PC-3 (cell line): ENCODE data around the gene CNTN6. TPM values are rescaled to one million over a fixed set of nuclear protein-coding genes. Genes with fewer than 3 reads are reported as not detected.

ENCODE experiments used
- ATAC-seq: fragments of 200-7000 bp; cut with Tn5 transposase; 2 replicates; pipeline ENCODE4 v1.9.1; 2020; ENCODE audit warnings: mild to moderate bottlenecking, moderate library complexity
- BruUV-seq: library from RNA; stranded (reverse); fragments of 400-500 nt; replicated peaks from 2 replicates; lab custom pipeline; 2021; lab: Mats Ljungman, UMichigan
- CTCF ChIA-PET: fragments of 300-600 bp; sonication (Branson Sonifier 250); formaldehyde crosslinking; loops from one replicate; lab custom pipeline; 2022; ENCODE audit warnings: antibody characterized with exemption; lab: Charles Lee
- POLR2A ChIA-PET: fragments of 300-600 bp; sonication (Branson Sonifier 250); formaldehyde crosslinking; loops from one replicate; lab custom pipeline; 2022; ENCODE audit warnings: antibody characterized with exemption; ENCODE audit not compliant: unreplicated experiment; lab: Charles Lee
- DNase-seq: peaks from one replicate; pipeline ENCODE4 v3.0.0-alpha.2; 2015
- H2AFZ ChIP-seq: fragments of 300-600 bp; sonication (generic); 2 replicates; pipeline ENCODE4 v1.6.0; 2016; ENCODE audit warnings: antibody characterized with exemption, low read length
- H3F3A ChIP-seq: fragments of 300-600 bp; sonication (generic); one replicate; pipeline ENCODE4 v1.6.0; 2017; ENCODE audit warnings: antibody characterized with exemption, low read length, control low read depth, mild to moderate bottlenecking; ENCODE audit not compliant: unreplicated experiment
- H3K27ac ChIP-seq: fragments of 300-600 bp; sonication (generic); 2 replicates; pipeline ENCODE4 v1.5.1; 2016; ENCODE audit warnings: mild to moderate bottlenecking, low read length
- H3K27me3 ChIP-seq: fragments of 300-600 bp; sonication (generic); 2 replicates; pipeline ENCODE4 v1.6.1; 2016; ENCODE audit warnings: low read length, mixed read lengths
- H3K36me3 ChIP-seq: fragments of 300-600 bp; sonication (generic); 2 replicates; pipeline ENCODE4 v1.6.1; 2016; ENCODE audit warnings: low read depth, mixed run types, low read length, mixed read lengths
- H3K4me1 ChIP-seq: fragments of 300-600 bp; sonication (generic); 2 replicates; pipeline ENCODE4 v1.5.1; 2016; ENCODE audit warnings: low read length; ENCODE audit not compliant: insufficient read depth
- H3K4me2 ChIP-seq: fragments of 300-600 bp; sonication (generic); 2 replicates; pipeline ENCODE4 v1.6.0; 2016; ENCODE audit warnings: low read length
- H3K4me3 ChIP-seq: fragments of 300-600 bp; sonication (generic); 2 replicates; pipeline ENCODE4 v1.5.1; 2016; ENCODE audit warnings: mild to moderate bottlenecking, low read length, mixed read lengths
- H3K79me2 ChIP-seq: fragments of 300-600 bp; sonication (generic); 2 replicates; pipeline ENCODE4 v1.6.1; 2017; ENCODE audit warnings: low read length, mixed read lengths
- H3K9ac ChIP-seq: fragments of 300-600 bp; sonication (generic); 2 replicates; pipeline ENCODE4 v1.6.0; 2016; ENCODE audit warnings: mild to moderate bottlenecking, low read length
- H3K9me2 ChIP-seq: fragments of 300-600 bp; sonication (generic); replicated peaks from 2 replicates; pipeline ENCODE4 v1.6.1; 2016; ENCODE audit warnings: mixed run types, low read length, mixed read lengths
- H3K9me3 ChIP-seq: fragments of 300-600 bp; sonication (generic); 2 replicates; pipeline ENCODE4 v1.6.1; 2016; ENCODE audit warnings: low read length, mixed read lengths
- H4K20me1 ChIP-seq: fragments of 300-600 bp; sonication (generic); 2 replicates; pipeline ENCODE4 v1.6.1; 2016; ENCODE audit warnings: low read length, mixed read lengths
- CTCF ChIP-seq: fragments of 300-600 bp; sonication (generic); conservative IDR thresholded peaks from 2 replicates; pipeline ENCODE4 v1.5.1; 2017; ENCODE audit warnings: antibody characterized with exemption, low read depth, mild to moderate bottlenecking, low read length
- EZH2 ChIP-seq: fragments of 300-600 bp; sonication (generic); IDR thresholded peaks from one replicate; pipeline ENCODE4 v1.6.1; 2017; ENCODE audit warnings: antibody characterized with exemption, mild to moderate bottlenecking, low read length; ENCODE audit not compliant: unreplicated experiment
- EZH2phosphoT487 ChIP-seq: fragments of 300-600 bp; sonication (generic); IDR thresholded peaks from 2 replicates; pipeline ENCODE4 v1.6.1; 2018; ENCODE audit warnings: mild to moderate bottlenecking, antibody characterized with exemption, low read length, borderline replicate concordance
- intact Hi-C: fragments of 100-400 bp; cut with micrococcal nuclease; formaldehyde crosslinking; loops from 2 replicates; pipeline ENCODE4 v1.9.0; 2023
- total RNA-seq: library from RNA; depleted of rRNA; stranded (reverse); fragments of >200 nt; gene quantifications from 2 replicates; pipeline ENCODE4 v1.2.3, GENCODE V29; 2014

The CNTN6 gene
- total RNA-seq, 1 experiment from 2014 or later, result not detected

DNA sequence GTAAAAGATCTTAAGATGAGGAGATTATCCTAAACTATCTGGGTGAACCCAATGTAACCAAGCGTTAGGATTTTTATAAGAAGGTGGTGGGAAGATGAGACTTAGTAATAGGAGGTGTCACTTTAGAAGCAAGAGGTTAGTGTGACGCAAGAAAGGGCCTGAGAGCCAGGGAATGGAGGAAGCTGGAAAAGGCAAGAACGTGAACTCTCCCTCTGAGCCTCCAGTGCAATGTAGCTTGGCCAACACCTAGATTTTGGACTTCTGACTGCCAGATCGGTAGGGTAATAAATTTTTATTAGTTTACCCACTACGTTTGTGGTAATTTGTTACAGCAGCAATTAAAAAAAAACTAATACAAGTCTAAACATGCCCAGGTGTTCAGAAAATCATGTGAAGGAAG lies 20.8 kb upstream of the CNTN6 start:
- no peak overlapping the region for H3K27ac ChIP-seq
- no peaks in the 10 kb centered on the region; the same call in 1 of the 2 replicates for H3K36me3 ChIP-seq
- no peaks in the 10 kb centered on the region for H3K9me2 ChIP-seq
- no peak overlapping the region for H3K4me2 ChIP-seq
- no peak for DNase-seq
- no peak overlapping the region for H2AFZ ChIP-seq
- no peaks in the 10 kb centered on the region for H4K20me1 ChIP-seq
- H3K4me1 ChIP-seq, result no peaks in the 10 kb centered on the region
- no peaks in the 10 kb centered on the region for H3F3A ChIP-seq
- intact Hi-C loops, result no loop called here
- H3K27me3 ChIP-seq, result no peaks in the 10 kb centered on the region
- ATAC-seq, result no peak
- H3K79me2 ChIP-seq, result no peaks in the 10 kb centered on the region
- TF ChIP-seq EZH2phosphoT487 (no peak), EZH2 (no peak), CTCF (no peak)
- H3K9me3 ChIP-seq, result 0 out of 2 replicates have a peak, but pooled peaks cover 20% of the 10 kb centered on the region
- ChIA-PET POLR2A (no interaction called here), CTCF (no interaction called here)
- BruUV-seq, result no TSS peak
- no peak overlapping the region for H3K4me3 ChIP-seq
- no peak overlapping the region for H3K9ac ChIP-seq

GRCh38 chr3:1079662-1080061 lies 13.2 kb upstream of the CNTN6 start:
- Histone ChIP-seq H3K27ac (no peak overlapping the region), H4K20me1 (no peaks in the 10 kb centered on the region), H3K79me2 (no peaks in the 10 kb centered on the region), H3F3A (no peaks in the 10 kb centered on the region), H3K4me3 (no peak overlapping the region), H3K9me2 (no peaks in the 10 kb centered on the region), H2AFZ (no peak overlapping the region), H3K9ac (no peak overlapping the region), H3K27me3 (no peaks in the 10 kb centered on the region), H3K4me1 (no peaks in the 10 kb centered on the region), H3K4me2 (no peak overlapping the region), H3K9me3 (peaks cover 32% of the 10 kb centered on the region), H3K36me3 (no peaks in the 10 kb centered on the region; the same call in 1 of the 2 replicates)
- ChIA-PET POLR2A (no interaction called here), CTCF (no interaction called here)
- BruUV-seq, result no TSS peak
- DNase-seq (no peak), ATAC-seq (no peak)
- intact Hi-C loops, result no loop called here
- no peak for TF ChIP-seq CTCF
- TF ChIP-seq EZH2, result no peak
- no peak for TF ChIP-seq EZH2phosphoT487

DNA sequence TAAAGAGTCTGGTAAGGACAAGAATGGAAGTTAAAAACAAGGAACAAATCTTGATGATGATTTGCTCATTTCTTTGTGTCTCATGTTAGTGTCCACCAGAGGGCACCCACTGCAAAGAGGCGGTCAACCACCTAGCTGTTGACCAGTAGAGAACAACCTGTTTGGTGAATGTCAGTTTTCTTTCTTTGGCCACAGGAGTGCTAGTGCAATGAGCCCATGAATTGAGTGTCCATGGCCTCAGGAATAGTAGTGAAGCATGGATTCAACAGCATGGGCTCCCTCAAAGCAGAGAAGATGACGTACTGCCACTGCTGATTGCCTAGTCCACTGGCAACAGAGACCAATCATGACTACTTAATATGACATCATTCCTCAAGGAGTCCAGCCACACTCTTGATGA lies 10.7 kb upstream of the CNTN6 start:
- Histone ChIP-seq H3K4me2 (no peak overlapping the region), H3K79me2 (no peaks in the 10 kb centered on the region), H3K4me3 (no peak overlapping the region), H3K36me3 (no peaks in the 10 kb centered on the region), H3K4me1 (no peaks in the 10 kb centered on the region), H3K9me2 (no peaks in the 10 kb centered on the region), H3F3A (no peaks in the 10 kb centered on the region), H3K9ac (no peak overlapping the region), H3K27me3 (no peaks in the 10 kb centered on the region), H4K20me1 (no peaks in the 10 kb centered on the region), H2AFZ (no peak overlapping the region), H3K9me3 (peaks cover 41% of the 10 kb centered on the region), H3K27ac (no peak overlapping the region)
- POLR2A ChIA-PET, result no interaction called here
- no TSS peak for BruUV-seq
- intact Hi-C loops, result no loop called here
- DNase-seq, result peak; percentile 38
- TF ChIP-seq EZH2phosphoT487, result no peak
- peak; percentile 65 for TF ChIP-seq CTCF
- TF ChIP-seq EZH2, result no peak
- ATAC-seq, result no peak
- CTCF ChIA-PET, result no interaction called here
